Peyer's patch (tissue), 4 donors: ENCODE results near the gene PRRT3.
A peak's percentile ranks its signal among the peaks of the same experiment; 100 is the strongest.

Experiments
- CTCF ChIP-seq, 6 experiments: fragments of 450-650 bp in 4 of 6; fragments of 200-600 bp in 2 of 6; sonication (generic) in 1 of 6; IDR thresholded peaks; one replicate each; pipeline ENCODE4 v1.5.1; 2017 to 2019; ENCODE audit warnings: antibody characterized with exemption in 6 of 6, mild to moderate bottlenecking in 3 of 6, moderate library complexity in 1 of 6
- POLR2A ChIP-seq, 2 donors: fragments of 450-650 bp; IDR thresholded peaks; one replicate each; pipeline ENCODE4 v1.5.1; 2017; ENCODE audit warnings: antibody characterized with exemption in 2 of 2, mild to moderate bottlenecking in 2 of 2, moderate library complexity in 2 of 2

GRCh38 chr3:9947025-9947995 is 4.9 kb downstream of the PRRT3 start:
- TF ChIP-seq CTCF (IDR thresholded peaks at IDR 0.05), result peak in 4 of 6 experiments; percentile 30 to 80 (median 70)
- peak in 1 of 2 donors; percentile 12 for TF ChIP-seq POLR2A (IDR thresholded peaks at IDR 0.05)
